SK-N-MC (cell line): ENCODE measurements around the gene RTKN2.

Experiments
- DNase-seq: peaks from one replicate; pipeline ENCODE4 v3.0.0-alpha.2; 2011; ENCODE audit warnings: low read depth, low spot score
- H3K27ac ChIP-seq: fragments of 200-600 bp; sonication (generic); 2 replicates; pipeline ENCODE4 v1.5.1; 2016; ENCODE audit warnings: mixed run types
- H3K36me3 ChIP-seq: fragments of 200-600 bp; sonication (generic); 2 replicates; pipeline ENCODE4 v1.6.1; 2017; ENCODE audit warnings: antibody characterized with exemption, low read length, mixed read lengths; ENCODE audit not compliant: insufficient read depth
- H3K4me3 ChIP-seq: fragments of 200-600 bp; sonication (generic); 2 replicates; pipeline ENCODE4 v1.5.1; 2016
- H3K9ac ChIP-seq: fragments of 200-600 bp; sonication (generic); 2 replicates; pipeline ENCODE4 v1.8.0; 2017; ENCODE audit warnings: mixed run types, mixed read lengths; ENCODE audit not compliant: insufficient read length
- H3K9me3 ChIP-seq: fragments of 200-600 bp; sonication (generic); 2 replicates; pipeline ENCODE4 v1.6.1; 2017; ENCODE audit warnings: low read depth, mild to moderate bottlenecking, antibody characterized with exemption, low read length, moderate library complexity, mixed read lengths
- EZH2 ChIP-seq: fragments of 200-600 bp; sonication (generic); IDR thresholded peaks from one replicate; pipeline ENCODE4 v1.6.1; 2017; ENCODE audit warnings: antibody characterized with exemption
- FOXP2 ChIP-seq: optimal IDR thresholded peaks from 2 replicates; pipeline ENCODE3; 2011; ENCODE audit warnings: mild to moderate bottlenecking, moderate library complexity; ENCODE audit not compliant: insufficient read depth; ENCODE audit errors: extremely low read length, control extremely low read depth
- POLR2AphosphoS5 ChIP-seq: IDR thresholded peaks from 2 replicates; pipeline ENCODE4 v1.6.1; 2012; ENCODE audit warnings: mild to moderate bottlenecking, low read depth, low read length, borderline replicate concordance

Gene RTKN2

DNA sequence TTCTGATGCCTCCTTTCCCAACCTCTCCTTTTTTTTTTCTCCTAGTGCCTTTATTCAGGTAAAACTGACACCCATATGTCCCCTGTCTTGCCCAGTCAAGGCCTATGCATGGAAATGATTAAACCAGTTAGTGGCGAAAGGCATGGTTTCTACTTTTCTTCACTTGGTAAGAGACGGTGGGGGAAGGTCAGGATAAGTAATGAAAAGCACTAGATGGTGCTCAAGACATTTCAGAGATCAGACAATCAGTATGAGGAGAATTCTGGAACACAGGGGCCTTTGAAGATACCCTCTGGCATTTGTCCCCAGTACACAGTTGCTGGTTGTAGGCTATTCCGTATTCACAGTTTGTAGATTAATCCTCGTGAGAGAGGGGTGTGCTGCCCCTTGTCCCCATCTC is 121.2 kb downstream of the RTKN2 start:
- Histone ChIP-seq H3K4me3 (no peak overlapping the region), H3K36me3 (no peaks in the 10 kb centered on the region), H3K9ac (no peak overlapping the region), H3K9me3 (no peaks in the 10 kb centered on the region), H3K27ac (no peak overlapping the region)
- TF ChIP-seq EZH2 = no peak
- TF ChIP-seq FOXP2 = no peak
- TF ChIP-seq POLR2AphosphoS5 = no peak
- DNase-seq = no peak

- no peak for DNase-seq
- no peak overlapping the region for H3K9ac ChIP-seq
- no peaks in the 10 kb centered on the region for H3K9me3 ChIP-seq
- no peak overlapping the region for H3K4me3 ChIP-seq
- no peak for TF ChIP-seq EZH2
- no peak for TF ChIP-seq POLR2AphosphoS5
- no peak for TF ChIP-seq FOXP2
- no peaks in the 10 kb centered on the region for H3K36me3 ChIP-seq
- no peak overlapping the region for H3K27ac ChIP-seq
Measured at GRCh38 chr10:62136931-62137330, 131.7 kb downstream of the RTKN2 start.

- H3K36me3 ChIP-seq = no peaks in the 10 kb centered on the region
- H3K9ac ChIP-seq = no peak overlapping the region
- TF ChIP-seq POLR2AphosphoS5 (no peak), EZH2 (no peak), FOXP2 (no peak)
- H3K9me3 ChIP-seq = no peaks in the 10 kb centered on the region
- no peak overlapping the region for H3K4me3 ChIP-seq
- H3K27ac ChIP-seq = no peak overlapping the region
- DNase-seq = no peak
Measured at GRCh38 chr10:62133618-62134017, 135.0 kb downstream of the RTKN2 start.
